SK-N-SH (cell line): ENCODE data around the gene SAMD14. TPM values are rescaled to one million over a fixed set of nuclear protein-coding genes. Genes with fewer than 3 reads are reported as not detected.
A peak's percentile ranks its signal among the peaks of the same experiment; 100 is the strongest.

Source experiments
- CTCF ChIA-PET: fragments of 300-600, 350-600 bp; formaldehyde crosslinking; extraction: SDS; loops from one replicate; lab custom pipeline; 2021; lab: Yijun Ruan, JAX
- POLR2A ChIA-PET: fragments of 350-600 bp; sonication (Branson Sonifier 250); formaldehyde crosslinking; extraction: SDS; loops from one replicate; lab custom pipeline; 2020; ENCODE audit warnings: antibody characterized with exemption, inconsistent platforms; lab: Yijun Ruan, JAX
- DNase-seq: peaks from one replicate; pipeline ENCODE4 v3.0.0; 2012
- H2AFZ ChIP-seq: fragments of 200-600 bp; sonication (generic); 2 replicates; pipeline ENCODE4 v1.8.1; 2016; ENCODE audit warnings: antibody characterized with exemption, mild to moderate bottlenecking, low read depth
- H3F3A ChIP-seq: fragments of 200-600 bp; sonication (generic); replicated peaks from 2 replicates; pipeline ENCODE3; 2016; ENCODE audit warnings: antibody characterized with exemption, mild to moderate bottlenecking; ENCODE audit not compliant: insufficient read depth
- H3K27ac ChIP-seq, 2 experiments: fragments of 200-500 bp in 1 of 2; fragments of 200-600 bp in 1 of 2; sonication (Bioruptor generic) in 1 of 2; sonication (generic), shearing (Covaris generic) in 1 of 2; 2 replicates each; pipeline versions ENCODE4 v1.5.1 to v1.6.1; 2014 to 2016; ENCODE audit warnings: low read depth in 2 of 2, inconsistent platforms in 1 of 2, low read length in 1 of 2, mild to moderate bottlenecking in 1 of 2, mixed read lengths in 1 of 2
- H3K27me3 ChIP-seq: fragments of 200-600 bp; sonication (generic), shearing (Covaris generic); 2 replicates; pipeline ENCODE4 v1.6.1; 2016; ENCODE audit warnings: mixed run types; ENCODE audit not compliant: insufficient read depth
- H3K36me3 ChIP-seq, 2 experiments: fragments of 200-500 bp in 1 of 2; fragments of 200-600 bp in 1 of 2; sonication (Bioruptor generic) in 1 of 2; sonication (generic) in 1 of 2; replicated peaks in 1 of 2; 2 replicates each; pipeline versions ENCODE3 to v1.5.1; 2014 to 2016; ENCODE audit warnings: low read length in 1 of 2, mild to moderate bottlenecking in 1 of 2; ENCODE audit not compliant: insufficient read depth in 2 of 2, control insufficient read depth in 1 of 2
- H3K4me1 ChIP-seq, 2 experiments: fragments of 200-500 bp in 1 of 2; fragments of 200-600 bp in 1 of 2; sonication (Bioruptor generic) in 1 of 2; sonication (generic), shearing (Covaris generic) in 1 of 2; 2 replicates each; pipeline versions ENCODE4 v1.5.1 to v1.6.1; 2014 to 2016; ENCODE audit warnings: low read depth in 1 of 2, low read length in 1 of 2, mixed run types in 1 of 2; ENCODE audit not compliant: insufficient read depth in 2 of 2, control insufficient read depth in 1 of 2
- H3K4me2 ChIP-seq: fragments of 200-600 bp; sonication (generic), shearing (Covaris generic); 2 replicates; pipeline ENCODE4 v1.6.1; 2017; ENCODE audit warnings: mixed run types
- H3K4me3 ChIP-seq, 2 experiments: fragments of 200-500 bp in 1 of 2; fragments of 200-600 bp in 1 of 2; sonication (Bioruptor generic) in 1 of 2; sonication (generic), shearing (Covaris generic) in 1 of 2; 2 replicates each; pipeline versions ENCODE4 v1.5.1 to v1.8.1; 2014 to 2016; ENCODE audit warnings: low read depth in 2 of 2, inconsistent platforms in 1 of 2, low read length in 1 of 2, mild to moderate bottlenecking in 1 of 2, mixed read lengths in 1 of 2, moderate library complexity in 1 of 2
- H3K79me2 ChIP-seq: fragments of 200-600 bp; sonication (generic); 2 replicates; pipeline ENCODE4 v1.8.1; 2017; ENCODE audit warnings: mild to moderate bottlenecking; ENCODE audit not compliant: insufficient read depth
- H3K9ac ChIP-seq: fragments of 200-600 bp; sonication (generic); 2 replicates; pipeline ENCODE4 v1.6.1; 2017; ENCODE audit warnings: mixed run types
- H3K9me2 ChIP-seq: fragments of 200-600 bp; sonication (generic); 2 replicates; pipeline ENCODE4 v1.6.1; 2017; ENCODE audit warnings: mixed run types
- H3K9me3 ChIP-seq: fragments of 200-600 bp; sonication (generic); 2 replicates; pipeline ENCODE4 v1.6.1; 2017; ENCODE audit warnings: mixed run types, mild to moderate bottlenecking, moderate library complexity
- H4K20me1 ChIP-seq: fragments of 200-600 bp; sonication (generic); 2 replicates; pipeline ENCODE4 v1.6.1; 2017; ENCODE audit warnings: mild to moderate bottlenecking, mixed run types; ENCODE audit not compliant: insufficient read depth
- EP300 ChIP-seq, 2 experiments: IDR thresholded peaks; 2 replicates each; pipeline versions ENCODE4 v1.4.0 to v1.6.1; 2012; ENCODE audit warnings: borderline replicate concordance in 1 of 2, low read depth in 1 of 2, low read length in 1 of 2
- EZH2phosphoT487 ChIP-seq: fragments of 200-600 bp; sonication (generic); IDR thresholded peaks from 2 replicates; pipeline ENCODE4 v1.6.1; 2017; ENCODE audit warnings: low read depth, mixed run types, mild to moderate bottlenecking, antibody characterized with exemption, moderate library complexity, borderline replicate concordance
- FOSL2 ChIP-seq: IDR thresholded peaks from 2 replicates; pipeline ENCODE4 v1.4.0; 2012; ENCODE audit warnings: low read depth, mild to moderate bottlenecking, moderate library complexity, borderline replicate concordance
- FOXM1 ChIP-seq: IDR thresholded peaks from 2 replicates; pipeline ENCODE4 v1.4.0; 2012; ENCODE audit warnings: low read depth, mild to moderate bottlenecking
- GABPA ChIP-seq: IDR thresholded peaks from 2 replicates; pipeline ENCODE4 v1.4.0; 2012; ENCODE audit warnings: low read depth, mild to moderate bottlenecking
- GATA2 ChIP-seq: sonication (generic); formaldehyde crosslinking; IDR thresholded peaks from 2 replicates; pipeline ENCODE4 v1.5.0; 2020; ENCODE audit warnings: mild to moderate bottlenecking, missing genetic modification reagents
- JUND ChIP-seq: IDR thresholded peaks from 2 replicates; pipeline ENCODE4 v1.4.0; 2012
- MAX ChIP-seq: IDR thresholded peaks from 2 replicates; pipeline ENCODE4 v1.4.0; 2012; ENCODE audit warnings: low read depth
- MEF2A ChIP-seq: IDR thresholded peaks from 2 replicates; pipeline ENCODE4 v1.4.0; 2012; ENCODE audit warnings: low read depth, borderline replicate concordance
- MXI1 ChIP-seq: IDR thresholded peaks from 2 replicates; pipeline ENCODE4 v1.6.1; 2012; ENCODE audit warnings: mild to moderate bottlenecking, low read depth, low read length, improper control_type of control experiment
- NFIC ChIP-seq: IDR thresholded peaks from 2 replicates; pipeline ENCODE4 v1.4.0; 2012; ENCODE audit warnings: borderline replicate concordance
- NRF1 ChIP-seq: IDR thresholded peaks from 2 replicates; pipeline ENCODE4 v1.6.1; 2012; ENCODE audit warnings: low read depth, mild to moderate bottlenecking, low read length
- POLR2AphosphoS5 ChIP-seq: IDR thresholded peaks from 2 replicates; pipeline ENCODE4 v1.6.1; 2012; ENCODE audit warnings: low read depth, low read length
- REST ChIP-seq: IDR thresholded peaks from 2 replicates; pipeline ENCODE4 v1.6.1; 2012; ENCODE audit warnings: mild to moderate bottlenecking, low read depth, low read length, moderate library complexity
- RFX5 ChIP-seq: IDR thresholded peaks from 2 replicates; pipeline ENCODE4 v1.6.1; 2012; ENCODE audit warnings: mild to moderate bottlenecking, improper control_type of control experiment, low read length
- SIN3A ChIP-seq: IDR thresholded peaks from 2 replicates; pipeline ENCODE4 v1.6.1; 2012; ENCODE audit warnings: low read depth, mild to moderate bottlenecking, low read length, moderate library complexity, borderline replicate concordance
- SMC3 ChIP-seq: IDR thresholded peaks from 2 replicates; pipeline ENCODE4 v1.6.1; 2012; ENCODE audit warnings: low read depth, low read length, improper control_type of control experiment
- TAF1 ChIP-seq: IDR thresholded peaks from 2 replicates; pipeline ENCODE4 v1.6.1; 2012; ENCODE audit warnings: low read depth, mild to moderate bottlenecking, low read length, moderate library complexity, borderline replicate concordance
- TEAD4 ChIP-seq: IDR thresholded peaks from 2 replicates; pipeline ENCODE4 v1.4.0; 2012; ENCODE audit warnings: mild to moderate bottlenecking, borderline replicate concordance; ENCODE audit not compliant: insufficient read depth
- USF1 ChIP-seq: IDR thresholded peaks from 2 replicates; pipeline ENCODE4 v1.4.0; 2012; ENCODE audit warnings: low read depth, borderline replicate concordance
- USF2 ChIP-seq: fragments of 150-350 bp; IDR thresholded peaks from 2 replicates; pipeline ENCODE4 v1.6.1; 2017; ENCODE audit warnings: antibody characterized with exemption, low read length, low read depth, borderline replicate concordance
- YY1 ChIP-seq: IDR thresholded peaks from 2 replicates; pipeline ENCODE4 v1.4.0; 2012; ENCODE audit warnings: low read depth, mild to moderate bottlenecking
- ZBTB33 ChIP-seq: IDR thresholded peaks from 2 replicates; pipeline ENCODE4 v1.4.0; 2012; ENCODE audit warnings: low read depth, borderline replicate concordance
- WGBS: methylation state at CpG from one replicate; pipeline ENCODE4 v1.1.6; 2017; ENCODE audit warnings: low lambda C conversion rate; 5-methylcytosine and 5-hydroxymethylcytosine counted together
- polyA plus RNA-seq, 3 experiments: library from polyadenylated mRNA; depleted of rRNA; stranded (reverse); fragments of >200 nt; gene quantifications; 2 replicates each; pipeline ENCODE4 v1.2.3, GENCODE V29; 2012

Gene SAMD14
- polyA plus RNA-seq, 1 of the 3 experiments (the other 2 are of a cell fraction) = 3.4 TPM

GRCh38 chr17:50062293-50063243 lies 67.4 kb downstream of the SAMD14 start:
- peak overlapping the region; percentile 96 for H3K4me2 ChIP-seq
- peaks cover 55 to 74% of the 10 kb centered on the region in 2 experiments for H3K4me1 ChIP-seq
- H3K4me3 ChIP-seq = peak overlapping the region; percentile 1 to 91; a peak in 3 of 4 replicates
- peaks cover 9 to 49% of the 10 kb centered on the region in 2 experiments for H3K36me3 ChIP-seq
- H3K9ac ChIP-seq = peak overlapping the region; percentile 98
- peaks cover 95% of the 10 kb centered on the region for H3K79me2 ChIP-seq
- 28% methylated on average over 8 of the region's 10 CpGs for WGBS
- 0 out of 2 replicates have a peak, but pooled peaks cover 2% of the 10 kb centered on the region for H4K20me1 ChIP-seq
- H3F3A ChIP-seq = peaks cover 88% of the 10 kb centered on the region
- no peaks in the 10 kb centered on the region for H3K27me3 ChIP-seq
- CTCF ChIA-PET = interaction anchor here (0.7 to 9.0 kb wide), 10 partner anchors 9 to 506 kb away, joined by 3 to 61 read pairs (median 4); partner anchors contain the start of genes COL1A1 and DLX3
- no peaks in the 10 kb centered on the region for H3K9me2 ChIP-seq
- peak overlapping the region; percentile 77 to 100 for H3K27ac ChIP-seq
- no peak overlapping the region for H2AFZ ChIP-seq
- POLR2A ChIA-PET = no interaction called here
- peak; percentile 56 for DNase-seq
- H3K9me3 ChIP-seq = no peaks in the 10 kb centered on the region
- TF ChIP-seq REST = no peak; the same call in 1 of the 2 replicates
- peak in 1 of 2 experiments; percentile 81; a peak in 2 of 4 replicates for TF ChIP-seq EP300 (IDR thresholded peaks at IDR 0.05; ENCODE audit: borderline replicate concordance in 1 of 2, low read depth in 1 of 2, low read length in 1 of 2)
- no peak for TF ChIP-seq USF2
- peak; percentile 94 for TF ChIP-seq TEAD4
- TF ChIP-seq NRF1 = no peak
- TF ChIP-seq EZH2phosphoT487 = no peak
- no peak for TF ChIP-seq USF1
- peak; percentile 75 for TF ChIP-seq FOSL2
- peak; percentile 18; the same call in 1 of the 2 replicates for TF ChIP-seq MEF2A
- 0 out of 2 replicates have a peak, but pooled peaks have one; percentile 36 for TF ChIP-seq YY1
- peak; percentile 69; the same call in 1 of the 2 replicates for TF ChIP-seq ZBTB33
- no peak; the same call in 1 of the 2 replicates for TF ChIP-seq FOXM1
- peak; percentile 89 for TF ChIP-seq MAX
- TF ChIP-seq SMC3 = no peak
- TF ChIP-seq JUND = peak; percentile 73
- TF ChIP-seq GABPA = peak; percentile 40; the same call in 1 of the 2 replicates
- no peak for TF ChIP-seq RFX5
- peak; percentile 66; the same call in 1 of the 2 replicates for TF ChIP-seq SIN3A
- peak; percentile 61; the same call in 1 of the 2 replicates for TF ChIP-seq POLR2AphosphoS5
- no peak for TF ChIP-seq GATA2 (CRISPR knock-in tag)
- no peak for TF ChIP-seq MXI1
- TF ChIP-seq NFIC = peak; percentile 99
- TF ChIP-seq TAF1 = peak; percentile 34; the same call in 1 of the 2 replicates
